DND-41 (cell line): ENCODE data around the gene PDS5B.

Experiments
- CTCF ChIP-seq: IDR thresholded peaks from 2 replicates; pipeline ENCODE4 v1.5.1; 2012; ENCODE audit warnings: borderline replicate concordance, low read length, moderate library complexity, mild to moderate bottlenecking; ENCODE audit not compliant: poor library complexity, severe bottlenecking; ENCODE audit errors: extremely low read depth
- EZH2 ChIP-seq: IDR thresholded peaks from 3 replicates; pipeline ENCODE4 v1.6.1; 2012; ENCODE audit warnings: borderline replicate concordance, low read depth, mild to moderate bottlenecking, moderate library complexity, low read length, inconsistent platforms; ENCODE audit not compliant: severe bottlenecking

- TF ChIP-seq EZH2 = no peak
- no peak for TF ChIP-seq CTCF
Observed at GRCh38 chr13:32647926-32648325, 61.7 kb downstream of the PDS5B start.
